SU-DHL-6 (cell line): ENCODE data around the gene CTSA.
A peak's percentile ranks its signal among the peaks of the same experiment; 100 is the strongest.

Experiments used
- H2AFZ ChIP-seq: fragments of 200-600 bp; sonication (generic); 2 replicates; pipeline ENCODE4 v1.6.1; 2014; ENCODE audit warnings: low read depth, mild to moderate bottlenecking, moderate library complexity, mixed read lengths, antibody characterized with exemption, low read length; ENCODE audit not compliant: severe bottlenecking
- H3F3A ChIP-seq: fragments of 200-600 bp; shearing (Covaris generic); 2 replicates; pipeline ENCODE4 v1.6.0; 2016; ENCODE audit warnings: antibody characterized with exemption, mild to moderate bottlenecking; ENCODE audit not compliant: insufficient read depth
- H3K27ac ChIP-seq: fragments of 200-600 bp; sonication (generic); 2 replicates; pipeline ENCODE4 v1.5.1; 2016; ENCODE audit warnings: low read depth, mild to moderate bottlenecking, low read length, moderate library complexity, mixed read lengths
- H3K27me3 ChIP-seq: fragments of 200-600 bp; sonication (generic), shearing (Covaris generic); 2 replicates; pipeline ENCODE4 v1.6.0; 2014; ENCODE audit warnings: mild to moderate bottlenecking, low read length
- H3K36me3 ChIP-seq: fragments of 200-600 bp; sonication (generic); 2 replicates; pipeline ENCODE4 v1.6.1; 2014; ENCODE audit warnings: mild to moderate bottlenecking, low read length, mixed read lengths
- H3K4me2 ChIP-seq: fragments of 300-600, 200-600 bp; shearing (Covaris generic), sonication (generic); 2 replicates; pipeline ENCODE4 v1.6.0; 2014; ENCODE audit warnings: low read length, low read depth, mild to moderate bottlenecking; ENCODE audit not compliant: poor library complexity, severe bottlenecking
- H3K4me3 ChIP-seq: fragments of 200-600 bp; sonication (generic); 2 replicates; pipeline ENCODE4 v1.5.1; 2014; ENCODE audit warnings: antibody characterized with exemption, low read length, mild to moderate bottlenecking, mixed read lengths; ENCODE audit not compliant: insufficient read depth, poor library complexity, severe bottlenecking
- H3K79me2 ChIP-seq: fragments of 200-600 bp; sonication (generic); 2 replicates; pipeline ENCODE4 v1.6.1; 2014; ENCODE audit warnings: mild to moderate bottlenecking, low read length, moderate library complexity; ENCODE audit not compliant: insufficient read depth
- H3K9ac ChIP-seq: fragments of 200-600 bp; sonication (generic); 2 replicates; pipeline ENCODE4 v1.7.0; 2014; ENCODE audit warnings: mild to moderate bottlenecking, low read length
- H3K9me2 ChIP-seq: fragments of 200-600 bp; sonication (generic); replicated peaks from 2 replicates; pipeline ENCODE4 v1.6.1; 2014; ENCODE audit warnings: low read length; ENCODE audit not compliant: insufficient read depth
- H3K9me3 ChIP-seq: fragments of 200-600 bp; sonication (generic); 2 replicates; pipeline ENCODE4 v1.6.1; 2014; ENCODE audit warnings: low read length, mixed read lengths; ENCODE audit not compliant: insufficient read depth
- H4K20me1 ChIP-seq: fragments of 200-600 bp; sonication (generic); 2 replicates; pipeline ENCODE4 v1.6.1; 2014; ENCODE audit warnings: low read depth, mild to moderate bottlenecking, antibody characterized with exemption, low read length, moderate library complexity, mixed read lengths
- EZH2phosphoT487 ChIP-seq: fragments of 200-600 bp; sonication (generic), shearing (Covaris generic); conservative IDR thresholded peaks from 2 replicates; pipeline ENCODE4 v1.6.1; 2018; ENCODE audit warnings: mild to moderate bottlenecking, antibody characterized with exemption, low read length, moderate library complexity, mixed read lengths
- TF ChIP-seq, protein P1 (sequence below): fragments of 200-600 bp; sonication (generic); IDR thresholded peaks from one replicate; pipeline ENCODE4 v1.5.1; 2017; ENCODE audit warnings: antibody characterized with exemption, mild to moderate bottlenecking, low read length, moderate library complexity; ENCODE audit not compliant: insufficient read depth, poor library complexity, severe bottlenecking

Gene CTSA

DNA sequence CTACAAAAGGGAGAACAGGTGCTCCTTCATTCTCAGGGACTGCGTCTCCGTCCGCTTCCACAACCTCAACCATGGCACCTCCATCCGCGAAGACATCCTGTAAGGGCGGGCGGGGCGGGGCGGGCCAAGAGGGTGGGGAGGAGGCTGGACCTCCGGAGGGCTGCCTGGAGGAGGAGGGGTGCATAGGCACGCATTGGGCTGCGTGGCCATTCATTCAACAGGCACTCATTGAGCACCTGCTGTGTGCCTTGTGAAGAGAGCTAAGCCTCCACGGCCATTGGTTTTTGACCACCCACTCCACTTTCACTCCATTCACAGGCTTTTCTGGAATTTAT lies 33.3 kb upstream of the CTSA start:
- peak overlapping the region; percentile 88 for H3K9ac ChIP-seq
- peak overlapping the region; percentile 65 for H3K27ac ChIP-seq
- H3K36me3 ChIP-seq = no peaks in the 10 kb centered on the region
- H3K4me3 ChIP-seq = peak overlapping the region; percentile 68
- peak overlapping the region; percentile 81 for H3K4me2 ChIP-seq
- H3K9me3 ChIP-seq = no peaks in the 10 kb centered on the region
- H3F3A ChIP-seq = no peaks in the 10 kb centered on the region
- H3K9me2 ChIP-seq = no peaks in the 10 kb centered on the region
- no peaks in the 10 kb centered on the region for H3K27me3 ChIP-seq
- H4K20me1 ChIP-seq = no peaks in the 10 kb centered on the region
- peaks cover 19% of the 10 kb centered on the region for H3K79me2 ChIP-seq
- TF ChIP-seq, protein P1, sequence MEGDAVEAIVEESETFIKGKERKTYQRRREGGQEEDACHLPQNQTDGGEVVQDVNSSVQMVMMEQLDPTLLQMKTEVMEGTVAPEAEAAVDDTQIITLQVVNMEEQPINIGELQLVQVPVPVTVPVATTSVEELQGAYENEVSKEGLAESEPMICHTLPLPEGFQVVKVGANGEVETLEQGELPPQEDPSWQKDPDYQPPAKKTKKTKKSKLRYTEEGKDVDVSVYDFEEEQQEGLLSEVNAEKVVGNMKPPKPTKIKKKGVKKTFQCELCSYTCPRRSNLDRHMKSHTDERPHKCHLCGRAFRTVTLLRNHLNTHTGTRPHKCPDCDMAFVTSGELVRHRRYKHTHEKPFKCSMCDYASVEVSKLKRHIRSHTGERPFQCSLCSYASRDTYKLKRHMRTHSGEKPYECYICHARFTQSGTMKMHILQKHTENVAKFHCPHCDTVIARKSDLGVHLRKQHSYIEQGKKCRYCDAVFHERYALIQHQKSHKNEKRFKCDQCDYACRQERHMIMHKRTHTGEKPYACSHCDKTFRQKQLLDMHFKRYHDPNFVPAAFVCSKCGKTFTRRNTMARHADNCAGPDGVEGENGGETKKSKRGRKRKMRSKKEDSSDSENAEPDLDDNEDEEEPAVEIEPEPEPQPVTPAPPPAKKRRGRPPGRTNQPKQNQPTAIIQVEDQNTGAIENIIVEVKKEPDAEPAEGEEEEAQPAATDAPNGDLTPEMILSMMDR = no peak
- TF ChIP-seq EZH2phosphoT487 = no peak
- H2AFZ ChIP-seq = peak overlapping the region; percentile 79

DNA sequence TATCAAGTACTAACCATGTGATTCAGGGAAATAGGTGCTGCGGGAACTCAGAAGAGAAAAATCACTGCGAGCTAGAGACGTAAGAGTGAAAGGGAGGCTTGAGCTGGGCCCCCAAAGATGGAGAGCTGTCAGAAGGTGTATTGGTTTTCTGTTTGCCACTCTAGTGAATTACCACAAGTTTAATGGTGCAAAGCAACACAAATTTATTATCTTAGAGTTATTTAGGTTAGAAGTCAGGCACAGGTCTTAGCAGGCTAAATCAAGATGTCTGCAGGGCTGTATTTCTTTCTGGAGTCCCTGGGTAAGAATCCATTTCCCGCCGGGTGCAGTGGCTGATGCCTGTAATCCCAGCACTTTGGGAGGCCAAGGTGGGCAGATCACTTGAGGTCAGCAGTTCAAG lies 31.2 kb upstream of the CTSA start:
- Histone ChIP-seq H3K4me3 (no peak overlapping the region), H3K4me2 (no peak overlapping the region), H3K79me2 (peaks cover 18% of the 10 kb centered on the region), H3K9me3 (no peaks in the 10 kb centered on the region), H3F3A (no peaks in the 10 kb centered on the region), H3K27me3 (no peaks in the 10 kb centered on the region), H3K9me2 (no peaks in the 10 kb centered on the region), H3K27ac (no peak overlapping the region), H4K20me1 (no peaks in the 10 kb centered on the region), H3K9ac (no peak overlapping the region), H2AFZ (no peak overlapping the region), H3K36me3 (no peaks in the 10 kb centered on the region)
- TF ChIP-seq, protein P1 = no peak
- TF ChIP-seq EZH2phosphoT487 = no peak

DNA sequence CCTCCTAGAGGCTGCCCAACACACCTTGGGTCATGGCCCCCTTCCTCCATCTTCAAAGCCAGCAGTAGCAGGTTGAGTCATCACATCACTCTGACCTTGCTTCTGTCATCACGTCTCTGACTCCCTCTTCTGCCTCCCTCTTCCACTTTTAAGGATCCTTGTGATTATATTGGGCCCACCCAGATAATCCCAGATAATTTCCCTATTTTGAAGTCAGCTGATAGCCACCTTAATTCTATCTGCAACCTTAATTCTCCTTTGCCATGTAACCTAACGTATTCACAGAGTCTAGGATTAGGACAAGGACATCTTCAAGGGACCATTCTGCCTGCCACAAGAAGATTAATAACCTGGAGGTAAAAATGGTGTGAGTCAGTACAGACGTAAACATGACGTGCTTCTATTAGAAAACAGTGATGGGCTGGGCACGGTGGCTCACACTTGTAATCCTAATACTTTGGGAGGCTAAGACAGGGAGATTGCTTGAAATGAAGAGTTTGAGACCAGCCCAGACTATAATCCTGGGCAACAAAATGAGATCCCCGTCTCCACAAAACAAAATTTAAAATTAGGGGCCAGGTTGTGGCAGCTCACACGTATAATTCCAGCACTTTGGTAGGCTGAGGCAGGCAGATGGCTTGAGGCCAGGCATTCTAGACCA lies 30.4 kb upstream of the CTSA start:
- Histone ChIP-seq H2AFZ (no peak overlapping the region), H3F3A (no peaks in the 10 kb centered on the region), H3K27ac (no peak overlapping the region), H3K9me3 (no peaks in the 10 kb centered on the region), H3K79me2 (peaks cover 14% of the 10 kb centered on the region), H3K4me2 (no peak overlapping the region), H3K27me3 (no peaks in the 10 kb centered on the region), H3K4me3 (no peak overlapping the region), H3K9ac (no peak overlapping the region), H3K9me2 (no peaks in the 10 kb centered on the region), H4K20me1 (no peaks in the 10 kb centered on the region), H3K36me3 (no peaks in the 10 kb centered on the region)
- TF ChIP-seq, protein P1 = no peak
- TF ChIP-seq EZH2phosphoT487 = no peak
